DMS79 (cell line): ENCODE results near the gene ADAMTSL3.

Experiments used
- DNase-seq: peaks from one replicate; lab custom pipeline; 2025; lab: John Stamatoyannopoulos, UW

The ADAMTSL3 gene

DNA sequence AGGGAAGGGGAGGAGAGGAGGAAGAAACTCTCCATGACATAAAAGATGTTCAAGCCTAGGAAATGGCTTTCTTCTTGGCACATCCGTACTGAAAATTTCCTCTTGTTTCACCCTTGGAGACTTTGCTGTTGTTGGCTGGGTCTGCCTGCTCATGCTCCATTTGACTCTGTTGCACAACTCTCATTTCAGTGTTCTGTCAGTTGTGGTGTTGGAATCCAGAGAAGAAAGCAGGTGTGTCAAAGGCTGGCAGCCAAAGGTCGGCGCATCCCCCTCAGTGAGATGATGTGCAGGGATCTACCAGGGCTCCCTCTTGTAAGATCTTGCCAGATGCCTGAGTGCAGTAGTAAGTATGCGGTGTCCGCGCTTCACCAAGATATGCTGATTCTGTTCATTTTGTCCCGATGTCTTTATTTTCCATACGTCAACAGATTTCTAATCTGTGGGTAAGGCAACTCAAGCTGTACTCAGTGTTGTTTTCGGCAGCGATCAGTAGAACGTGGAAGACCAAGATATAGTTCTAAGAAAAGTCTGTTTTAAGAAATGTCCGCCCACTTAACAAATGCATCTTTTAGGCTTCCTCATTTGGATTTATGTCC, 316.5 kb downstream of the ADAMTSL3 start:
- no peak for DNase-seq

GRCh38 chr15:83971992-83972391, 318.1 kb downstream of the ADAMTSL3 start:
- no peak for DNase-seq

DNA sequence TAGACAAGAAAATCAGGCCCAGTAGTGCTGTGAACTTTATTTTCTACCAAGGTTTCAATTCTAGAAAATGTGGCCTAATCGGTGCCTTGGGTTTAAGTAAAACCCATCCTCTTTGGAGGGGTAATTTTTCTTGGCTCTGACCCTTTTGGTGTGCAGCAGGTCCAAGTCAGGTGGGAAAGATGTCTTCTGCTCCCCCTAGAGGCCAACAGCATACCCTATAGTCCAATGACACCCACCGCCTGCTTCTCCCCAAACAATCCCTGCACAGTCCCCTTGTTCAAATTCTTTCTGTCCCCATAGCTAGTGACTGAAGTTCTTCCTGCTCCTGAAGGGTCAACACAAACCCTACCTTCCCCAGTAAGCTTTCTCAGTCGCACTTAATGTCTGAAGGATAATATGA, 319.9 kb downstream of the ADAMTSL3 start:
- no peak for DNase-seq

- DNase-seq, result no peak
Observed at GRCh38 chr15:83977992-83978391, 324.1 kb downstream of the ADAMTSL3 start.

- no peak for DNase-seq
Observed at GRCh38 chr15:83978588-83978987, 324.7 kb downstream of the ADAMTSL3 start.

GRCh38 chr15:83980637-83981036, 326.7 kb downstream of the ADAMTSL3 start:
- no peak for DNase-seq

GRCh38 chr15:83982748-83983147, 328.8 kb downstream of the ADAMTSL3 start:
- DNase-seq, result no peak

DNA sequence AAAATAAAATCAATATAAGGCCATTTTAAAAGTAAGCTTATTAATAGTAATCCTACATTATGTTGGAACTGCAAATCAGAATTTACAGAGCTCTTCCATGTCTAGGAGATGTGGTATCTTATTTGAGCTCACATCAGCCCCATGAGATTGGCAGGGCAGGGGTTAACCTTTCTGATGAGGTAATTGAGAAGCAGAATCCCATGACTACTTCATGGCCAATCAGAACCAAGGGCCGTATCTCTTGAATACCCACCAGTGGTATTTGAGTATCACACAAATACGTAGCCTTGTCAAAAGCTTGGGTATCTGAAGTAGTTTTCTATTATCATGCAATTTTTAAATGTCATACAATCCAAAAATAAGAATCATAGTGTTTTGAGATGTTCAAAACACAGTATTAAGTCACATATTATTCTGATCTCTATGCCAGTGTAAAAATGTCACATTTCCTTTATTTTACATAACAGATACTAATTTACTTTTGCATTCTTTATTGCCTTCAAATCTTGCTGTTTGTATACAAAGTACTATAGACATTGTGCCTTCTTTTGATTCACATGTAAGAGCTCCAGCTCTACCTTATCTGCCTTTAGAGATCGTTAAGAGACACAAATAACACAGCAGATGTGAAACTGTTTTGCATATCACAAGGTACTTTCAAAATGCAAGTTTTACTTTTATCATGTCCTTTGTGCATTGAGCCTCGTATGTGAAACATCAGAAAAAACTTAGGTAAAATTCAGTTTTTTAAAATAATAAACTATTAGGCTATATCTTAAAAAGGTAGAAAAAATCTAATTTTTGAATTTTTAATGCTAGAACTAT, 329.9 kb downstream of the ADAMTSL3 start:
- no peak for DNase-seq

DNA sequence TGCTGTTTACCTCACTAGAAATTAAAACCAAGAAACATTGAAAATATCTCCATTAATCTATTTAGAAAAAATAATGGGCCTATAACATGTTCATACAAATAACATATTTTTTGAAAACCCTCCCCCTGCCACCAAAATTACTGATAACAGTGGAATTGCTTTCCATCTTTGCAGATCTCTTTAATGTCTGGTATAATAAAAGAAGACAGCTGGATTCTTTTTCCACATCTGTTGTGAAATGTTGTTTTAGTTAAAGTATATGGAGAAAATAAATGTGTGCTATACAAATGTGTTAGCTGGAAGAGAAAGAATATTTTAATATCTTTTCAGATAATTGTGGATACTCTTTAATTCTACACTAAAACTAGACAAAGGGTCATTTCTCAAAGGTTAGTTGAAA, 330.7 kb downstream of the ADAMTSL3 start:
- no peak for DNase-seq

DNA sequence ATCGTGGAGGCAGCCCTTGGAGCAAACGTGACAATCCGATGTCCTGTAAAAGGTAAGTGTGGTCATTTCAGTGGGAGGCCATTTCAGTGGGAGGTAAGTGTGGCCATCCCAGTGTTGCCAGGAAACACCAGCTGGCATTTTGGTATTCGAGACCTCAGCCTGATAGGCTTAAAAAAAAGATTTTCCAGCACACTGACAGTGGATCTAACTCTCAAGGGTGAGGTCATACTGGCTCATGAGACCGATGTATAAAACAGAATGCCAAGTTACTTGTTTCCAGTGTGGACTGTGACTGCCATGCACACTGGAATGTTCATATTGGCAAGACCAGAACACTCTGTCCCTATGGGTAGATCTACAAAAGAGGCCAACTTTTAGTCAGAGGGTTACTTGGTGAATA, 337.2 kb downstream of the ADAMTSL3 start:
- no peak for DNase-seq

DNA sequence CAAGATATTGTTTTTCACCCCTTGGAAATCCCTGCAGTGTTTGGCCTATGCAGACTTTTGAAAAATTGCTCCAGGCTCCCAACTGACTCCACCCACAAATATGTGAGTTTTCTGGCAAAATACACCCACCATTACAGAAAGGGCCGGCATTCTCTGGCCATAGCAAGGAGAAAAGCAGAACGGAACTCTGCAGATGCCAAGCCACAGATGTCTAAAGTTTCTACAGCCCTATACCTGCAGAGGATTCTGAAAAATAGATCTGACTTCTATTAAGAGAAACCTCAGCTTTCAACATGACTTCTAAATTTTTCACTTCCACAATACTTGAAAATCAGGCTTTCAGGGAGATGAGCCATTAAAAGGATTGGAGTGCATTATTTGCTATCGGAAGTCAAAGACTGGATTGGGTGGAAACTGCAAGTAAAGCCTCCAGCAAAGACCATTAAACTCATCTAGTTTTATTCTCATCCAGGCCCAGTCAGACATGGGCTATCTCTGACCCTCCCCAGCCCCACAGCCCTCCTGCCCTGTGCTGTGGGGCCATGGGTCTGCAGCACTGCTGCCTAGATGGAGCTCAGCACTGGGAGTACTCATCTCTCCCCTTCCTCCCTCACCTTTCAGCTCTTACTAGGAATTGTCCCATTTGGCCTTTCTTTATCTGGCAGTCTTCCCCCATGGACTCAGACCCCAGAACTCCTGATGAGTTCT, 338.6 kb downstream of the ADAMTSL3 start:
- DNase-seq, result no peak

GRCh38 chr15:83993591-83993990, 339.7 kb downstream of the ADAMTSL3 start:
- no peak for DNase-seq

- no peak for DNase-seq
Observed at GRCh38 chr15:83998486-83998885, 344.6 kb downstream of the ADAMTSL3 start.

DNA sequence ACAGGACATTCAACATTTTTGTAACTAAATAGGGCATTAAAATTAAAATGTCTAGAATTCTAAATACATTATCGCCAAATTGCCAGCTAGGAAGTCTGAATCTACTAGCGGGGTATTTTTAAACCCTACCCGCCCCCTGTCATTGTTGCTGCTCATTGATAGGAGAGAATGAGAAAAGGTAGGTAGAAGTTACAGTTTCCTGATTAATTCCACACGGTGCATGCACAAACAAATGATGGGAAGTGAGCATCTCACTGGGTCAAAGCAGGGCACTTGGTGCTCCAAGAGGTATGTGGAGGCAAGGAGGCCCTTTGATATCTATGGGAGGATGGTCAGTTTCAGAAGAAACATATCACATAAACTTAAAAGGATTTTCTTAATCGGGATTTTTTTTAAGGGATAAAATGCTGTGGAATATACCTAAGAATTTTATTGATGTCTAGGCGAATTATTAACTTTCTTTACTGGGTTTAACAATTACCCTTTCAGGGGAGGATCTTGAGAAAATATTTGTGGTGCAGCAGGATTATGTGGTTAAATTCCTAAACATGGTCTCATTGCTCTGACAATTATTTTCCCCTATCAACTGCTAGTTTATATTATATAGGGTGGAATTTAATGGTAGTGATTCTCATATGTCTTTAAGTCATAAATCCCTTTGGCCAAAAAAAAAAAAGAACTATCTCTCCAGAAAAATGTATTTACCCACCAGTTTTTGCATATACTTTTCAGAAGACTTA, 345.6 kb downstream of the ADAMTSL3 start:
- no peak for DNase-seq

- no peak for DNase-seq
Observed at GRCh38 chr15:84001037-84001436, 347.1 kb downstream of the ADAMTSL3 start.

GRCh38 chr15:84001655-84002054, 347.7 kb downstream of the ADAMTSL3 start:
- no peak for DNase-seq

DNA sequence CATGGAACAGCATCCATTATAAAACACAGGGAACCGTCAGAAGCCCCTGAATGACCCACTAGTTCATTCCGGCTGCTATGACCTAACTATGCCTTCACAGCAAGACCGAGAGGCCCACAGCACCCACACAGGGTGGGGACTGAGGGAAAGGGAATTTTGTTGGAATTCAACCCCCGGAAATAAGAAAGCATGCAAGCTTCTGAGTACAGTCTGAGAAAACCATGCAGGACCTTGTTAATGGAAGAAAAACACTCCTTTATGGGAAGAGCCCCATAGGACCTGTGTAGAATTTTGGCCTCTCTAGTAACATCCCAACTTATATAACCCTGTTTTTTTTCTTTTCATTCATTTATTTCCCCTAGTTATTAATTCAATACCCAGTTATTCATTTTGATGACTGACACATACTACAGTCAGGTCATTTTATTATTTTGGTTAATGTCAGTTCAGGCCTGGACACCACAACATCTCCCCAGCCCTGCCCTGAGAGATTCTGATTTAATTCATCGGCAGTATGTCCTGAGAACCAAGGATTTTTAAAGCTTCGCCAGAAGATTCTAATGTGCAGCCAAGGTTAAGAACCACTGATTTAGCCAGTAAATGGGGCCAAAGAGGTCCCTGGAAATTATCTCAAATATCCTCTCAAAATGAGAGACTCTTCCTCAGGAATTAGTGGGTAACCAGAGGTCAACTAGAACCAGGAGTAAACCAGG, 350.0 kb downstream of the ADAMTSL3 start:
- no peak for DNase-seq

- no peak for DNase-seq
Observed at GRCh38 chr15:84006421-84006820, 352.5 kb downstream of the ADAMTSL3 start.

- DNase-seq, result no peak
Observed at GRCh38 chr15:84009616-84010015, 355.7 kb downstream of the ADAMTSL3 start.

DNA sequence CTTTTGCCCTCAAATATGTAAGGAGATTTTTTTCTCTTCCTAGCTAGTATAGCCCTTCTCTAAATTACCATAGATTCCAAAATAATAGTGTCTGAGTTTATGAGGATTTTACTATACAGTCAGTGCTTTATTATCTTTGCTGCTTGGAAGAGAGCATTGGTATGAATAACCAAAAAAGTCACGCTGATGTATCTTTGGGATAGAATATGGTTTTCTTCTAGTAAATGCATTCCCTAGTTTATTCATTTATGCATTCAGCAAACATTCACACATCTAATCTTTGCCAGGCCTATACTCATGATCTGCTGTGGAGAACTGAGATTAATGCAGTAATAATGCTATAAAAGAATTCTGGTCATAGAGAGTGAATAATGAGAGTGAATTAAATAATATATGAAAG, 356.3 kb downstream of the ADAMTSL3 start:
- DNase-seq, result no peak

GRCh38 chr15:84016371-84016770, 362.4 kb downstream of the ADAMTSL3 start:
- no peak for DNase-seq

DNA sequence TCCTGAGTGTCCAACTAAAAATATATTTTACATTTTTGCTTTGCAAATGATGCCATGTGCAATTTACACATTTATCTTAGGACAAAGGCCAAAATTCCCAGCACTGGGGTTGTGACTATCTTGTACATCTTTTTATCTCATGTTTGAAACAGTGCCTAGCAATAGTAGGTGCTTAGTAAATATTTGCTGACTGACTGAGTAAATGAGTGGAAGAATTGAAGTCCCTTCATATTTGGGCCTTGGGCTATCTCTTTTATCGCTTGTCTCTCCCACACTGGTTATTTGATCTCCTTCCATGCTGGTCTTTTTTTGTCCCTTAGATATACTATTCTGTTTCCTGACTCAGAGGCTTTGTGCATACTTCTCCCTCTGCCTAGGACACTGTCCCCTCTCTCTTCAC, 368.6 kb downstream of the ADAMTSL3 start:
- DNase-seq, result no peak
